CD4-positive, alpha-beta T cell treated with Interleukin-2 at 100 ng/mL for 4 hours (primary cell): ENCODE data around the gene ATXN2L.
A peak's percentile ranks its signal among the peaks of the same experiment; 100 is the strongest.

Experiments used
- DNase-seq: peaks from one replicate; pipeline ENCODE4 v3.0.0-alpha.2; 2020; ENCODE audit warnings: low spot score

Gene ATXN2L

GRCh38 chr16:28835864-28836760 is 13.3 kb downstream of the ATXN2L start:
- no peak for DNase-seq

GRCh38 chr16:28836761-28837064 is 13.9 kb downstream of the ATXN2L start:
- DNase-seq, result no peak

DNA sequence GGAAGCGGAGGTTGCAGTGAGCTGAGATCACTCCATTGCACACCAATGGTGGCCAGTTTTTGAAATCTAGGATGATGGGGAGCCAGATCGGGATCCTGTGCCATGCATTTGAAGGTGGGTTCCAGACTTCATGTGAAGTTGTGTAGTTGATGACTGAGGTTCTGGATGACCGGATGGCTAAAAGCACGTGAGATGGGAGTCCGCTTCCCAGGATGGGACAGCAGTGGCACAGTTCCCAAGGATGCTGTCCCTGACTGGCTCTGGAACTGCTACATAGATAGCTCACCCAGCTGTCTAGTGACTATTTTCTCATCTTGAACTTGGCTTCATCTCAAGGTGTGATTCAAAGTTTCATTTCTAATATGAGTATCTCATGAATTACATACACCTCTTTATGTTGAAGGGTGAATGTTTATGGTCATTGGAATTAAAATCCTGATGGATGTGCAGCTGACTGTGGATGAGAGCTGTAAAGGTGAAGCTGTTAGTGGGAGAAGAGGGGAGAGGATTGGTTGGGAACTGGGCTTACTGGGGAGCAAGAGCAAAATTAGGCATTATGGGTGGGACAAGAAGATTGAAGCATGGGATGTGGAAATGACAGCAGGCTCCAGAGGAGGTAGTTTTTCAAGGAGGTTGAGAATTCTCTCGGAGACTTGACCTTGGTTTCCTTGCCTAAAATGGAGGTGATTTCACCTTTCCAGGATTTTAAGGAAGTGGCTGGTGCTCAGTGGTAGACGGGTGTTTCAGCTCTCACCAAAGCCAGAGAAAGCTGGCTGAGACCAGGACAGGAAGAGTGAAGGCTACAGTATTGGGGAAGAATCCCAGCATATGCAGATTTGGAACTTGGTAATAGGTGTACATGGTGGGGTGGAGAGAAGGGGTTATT is 15.1 kb downstream of the ATXN2L start:
- no peak for DNase-seq

GRCh38 chr16:28838558-28838918 is 15.7 kb downstream of the ATXN2L start:
- no peak for DNase-seq

- DNase-seq, result no peak
These were observed 16.3 kb downstream of the ATXN2L start for GRCh38 chr16:28839004-28839639.

DNA sequence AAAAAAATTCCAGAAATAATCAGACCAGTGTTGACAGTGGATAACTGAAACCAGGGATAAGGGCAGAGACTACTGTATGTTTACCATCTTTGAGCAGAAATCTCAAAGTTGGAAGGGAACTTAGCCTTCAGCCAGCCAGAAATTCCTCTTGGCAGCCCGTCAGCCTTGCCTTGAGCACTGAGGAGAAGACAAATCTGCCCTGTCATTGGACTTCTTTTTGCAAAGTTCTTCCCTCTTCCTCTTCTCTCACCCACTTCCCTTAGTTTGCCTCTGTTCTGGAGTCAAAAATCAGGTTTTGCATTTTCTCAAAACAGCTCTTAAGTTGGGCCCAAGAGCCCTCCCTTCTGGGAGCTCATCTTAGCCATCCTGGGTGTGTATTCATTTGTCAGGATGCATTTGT is 17.1 kb downstream of the ATXN2L start:
- no peak for DNase-seq

DNA sequence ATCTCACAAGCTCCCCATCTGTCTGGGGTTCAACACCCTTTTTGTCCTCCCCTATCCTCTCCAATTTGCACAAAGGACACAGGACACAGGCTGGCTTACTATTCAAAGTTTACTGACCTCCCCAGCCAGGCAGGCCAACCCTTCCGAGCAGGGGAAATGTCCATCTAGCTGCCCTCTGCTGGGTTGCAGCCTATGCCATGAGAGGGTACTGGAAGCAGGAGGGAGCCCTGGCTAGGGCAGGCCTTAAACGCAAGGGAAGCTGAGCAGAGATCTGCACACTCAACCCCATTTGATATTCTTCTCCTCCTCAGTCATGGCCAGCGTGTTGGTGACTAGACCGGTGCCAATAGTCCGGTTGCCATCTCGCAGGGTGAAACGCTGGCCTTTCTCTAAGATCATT is 19.9 kb downstream of the ATXN2L start:
- DNase-seq, result no peak

- no peak for DNase-seq
These were observed 21.0 kb downstream of the ATXN2L start for GRCh38 chr16:28843766-28844165.

- DNase-seq, result no peak
These were observed 21.6 kb downstream of the ATXN2L start for GRCh38 chr16:28844226-28844885.

DNA sequence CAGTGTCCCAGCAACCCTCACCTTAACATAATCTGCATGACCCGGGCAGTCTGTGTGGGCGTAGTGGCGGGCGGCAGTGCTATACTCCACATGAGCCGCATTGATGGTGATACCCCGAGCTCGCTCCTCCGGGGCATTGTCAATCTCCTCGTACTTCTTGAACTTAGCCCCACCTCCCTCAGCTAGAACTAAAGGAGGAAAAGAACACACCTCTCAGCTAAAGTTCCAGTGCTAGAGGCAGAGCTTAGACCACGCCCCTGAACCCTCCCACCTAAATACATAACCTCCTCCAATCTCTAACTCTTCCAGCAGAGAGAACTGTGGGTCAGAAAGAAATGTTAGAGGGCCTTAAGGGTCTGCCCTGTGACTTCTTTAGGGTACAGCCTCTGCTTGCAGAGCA is 22.5 kb downstream of the ATXN2L start:
- peak; percentile 12 for DNase-seq

DNA sequence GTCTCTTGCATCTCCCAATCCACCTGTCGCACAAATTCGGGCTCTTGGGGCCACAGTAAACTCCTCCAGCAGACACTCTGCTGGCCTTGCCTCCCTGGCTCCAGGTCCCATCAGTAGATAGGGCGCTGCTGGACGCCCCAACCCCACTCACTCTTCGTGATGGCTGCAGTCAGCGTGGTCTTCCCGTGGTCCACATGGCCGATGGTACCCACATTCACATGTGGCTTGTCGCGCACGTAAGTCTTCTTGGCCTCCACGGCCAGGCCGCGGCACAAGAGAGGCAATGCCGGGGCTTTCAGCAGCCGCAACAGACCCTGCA is 22.9 kb downstream of the ATXN2L start:
- DNase-seq, result no peak

DNA sequence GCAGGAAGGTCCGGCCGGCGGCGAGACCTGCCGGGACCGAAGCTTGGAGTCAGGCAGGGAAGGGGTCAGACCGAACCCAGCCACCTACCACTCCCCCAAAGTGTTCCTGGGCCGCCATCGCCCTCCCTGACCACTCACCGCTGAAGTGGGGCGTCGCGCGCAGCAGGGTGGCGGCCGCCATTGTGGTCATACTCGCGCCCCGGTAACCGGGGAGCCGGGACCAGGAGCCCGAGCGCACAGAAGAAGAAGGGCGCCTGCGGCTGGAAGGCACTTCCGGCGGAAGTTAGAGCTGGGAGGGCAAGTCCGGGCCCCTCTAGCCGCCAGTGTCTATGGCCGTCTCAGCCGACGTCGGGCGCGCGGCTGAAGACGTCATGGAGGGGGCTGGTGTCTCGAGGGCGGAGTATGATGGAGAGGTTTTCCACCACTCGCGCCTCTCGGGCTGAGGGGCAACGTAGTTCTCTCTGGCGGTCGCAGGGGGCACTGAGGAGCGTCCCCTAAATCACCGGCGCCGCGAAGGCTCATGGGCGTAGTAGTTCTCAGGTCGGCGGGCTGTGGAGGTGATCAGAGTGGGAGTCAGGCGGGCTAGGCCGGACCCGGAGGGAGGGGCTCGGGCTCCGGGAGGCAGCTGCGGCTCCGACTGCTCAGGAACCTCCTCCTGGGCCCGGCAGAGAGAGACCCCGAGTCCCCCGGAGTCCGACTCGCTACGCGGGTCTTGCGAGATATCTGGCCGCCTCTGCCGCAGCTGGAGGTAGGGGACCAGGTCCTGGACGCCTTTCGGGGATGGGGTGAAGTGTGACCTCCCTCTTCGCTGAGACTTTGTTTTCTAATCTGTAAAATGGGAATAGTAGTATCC is 23.5 kb downstream of the ATXN2L start, which contains the start of gene TUFM:
Gene TUFM, minus strand, starts transcription at position 269 of the 853 bp plus-strand sequence. Its CDS starts 79 bp downstream, at position 190.
- peak; percentile 99 for DNase-seq

- DNase-seq, result no peak
These were observed 24.1 kb downstream of the ATXN2L start for GRCh38 chr16:28846933-28847273.

DNA sequence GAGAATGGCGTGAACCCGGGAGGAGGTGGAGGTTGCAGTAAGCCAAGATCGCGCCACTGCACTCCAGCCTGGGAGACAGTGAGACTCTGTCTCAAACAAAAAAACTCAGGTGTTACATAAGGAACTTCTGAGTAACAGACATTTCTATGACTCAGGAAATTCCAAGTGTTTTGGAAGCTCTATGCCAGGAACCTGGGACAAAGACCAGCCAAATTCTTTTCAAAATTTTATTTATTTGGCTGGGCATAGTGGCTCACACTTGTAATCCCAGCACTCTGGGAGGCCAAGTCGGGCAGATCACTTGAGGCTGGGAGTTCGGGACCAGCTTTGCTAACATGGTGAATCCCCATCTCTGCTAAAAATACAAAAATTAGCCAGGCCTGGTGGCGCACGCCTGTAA is 35.6 kb downstream of the ATXN2L start:
- DNase-seq, result no peak

GRCh38 chr16:28859326-28859725 is 36.5 kb downstream of the ATXN2L start:
- DNase-seq, result no peak

- DNase-seq, result peak; percentile 5
These were observed 41.4 kb downstream of the ATXN2L start for GRCh38 chr16:28863929-28864793.

- DNase-seq, result no peak
These were observed 42.3 kb downstream of the ATXN2L start for GRCh38 chr16:28865001-28865688.

- no peak for DNase-seq
These were observed 43.1 kb downstream of the ATXN2L start for GRCh38 chr16:28865722-28866453.

GRCh38 chr16:28866454-28866804 is 43.6 kb downstream of the ATXN2L start:
- DNase-seq, result no peak
